ENCODE results near the gene PWWP2A.
"Not testable (repeated sequence)": the region's sequence is repeated elsewhere in the genome, so short reads cannot be mapped to it uniquely, and the experiment has no call there.

The PWWP2A gene

DNA sequence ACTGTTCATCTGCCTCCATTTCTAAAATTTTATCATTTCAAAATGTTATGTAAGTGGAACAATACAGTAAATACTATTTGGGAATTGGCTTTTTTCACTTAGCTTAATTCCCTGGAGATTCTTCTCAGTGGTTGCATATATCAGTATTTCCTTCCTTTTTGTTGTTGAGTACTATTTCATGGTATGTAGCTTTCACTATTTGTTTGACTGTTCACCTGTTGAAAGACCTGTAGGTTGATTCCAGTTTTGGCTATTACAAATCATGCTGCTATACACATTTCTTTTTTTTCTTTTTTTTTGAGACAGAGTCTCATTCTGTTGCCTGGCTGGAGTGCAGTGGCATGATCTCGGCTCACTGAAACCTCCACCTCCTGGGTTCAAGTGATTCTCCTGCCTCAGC is 33.0 kb upstream of the PWWP2A start:
- Histone ChIP-seq H3K27ac (no peak overlapping the region), H3K4me3 (no peak overlapping the region)
- no peak for DNase-seq (ENCODE audit: low spot score)
- no peak for TF ChIP-seq CTCF (IDR thresholded peaks at IDR 0.05)

DNA sequence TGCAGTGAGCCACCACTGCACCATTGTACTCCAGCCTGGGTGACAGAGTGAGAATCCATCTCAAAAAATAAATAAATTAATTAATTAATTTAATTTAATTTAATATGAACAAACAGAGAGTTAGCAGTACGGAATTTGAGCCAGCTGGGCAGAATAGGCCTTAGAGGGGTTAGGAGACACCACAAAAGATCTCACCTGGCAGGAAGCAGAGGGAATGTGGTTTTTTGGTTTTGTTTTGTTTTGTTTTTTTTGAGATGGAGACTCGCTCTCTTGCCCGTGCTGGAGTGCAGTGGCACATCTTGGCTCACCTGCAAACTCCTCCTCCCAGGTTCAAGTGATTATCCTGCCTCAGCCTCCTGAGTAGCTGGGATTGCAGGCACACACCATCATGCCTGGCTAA is 31.8 kb upstream of the PWWP2A start:
- no peak for DNase-seq (ENCODE audit: low spot score)
- H3K27ac ChIP-seq, result no peak overlapping the region
- TF ChIP-seq CTCF (IDR thresholded peaks at IDR 0.05), result no peak
- H3K4me3 ChIP-seq, result no peak overlapping the region

DNA sequence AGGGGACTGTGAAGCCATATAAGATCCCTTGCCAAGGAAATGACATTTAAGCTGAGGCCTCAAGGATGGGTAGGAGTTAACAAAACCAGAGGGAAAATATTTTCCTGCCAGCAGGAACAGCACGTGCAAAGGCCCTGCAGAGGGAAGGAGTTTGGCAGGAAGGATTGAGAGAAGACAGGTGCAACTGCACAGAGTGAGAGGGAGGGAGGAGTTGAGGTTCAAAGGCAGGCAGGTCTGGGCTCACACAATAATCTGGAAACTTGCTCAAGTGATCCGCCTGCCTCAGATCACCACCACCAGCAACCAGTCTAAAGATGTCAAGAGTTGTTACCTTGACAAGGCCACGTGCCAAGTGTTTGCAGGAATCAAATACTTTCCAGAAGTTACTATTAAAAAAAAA is 31.1 kb upstream of the PWWP2A start:
- no peak for TF ChIP-seq CTCF (IDR thresholded peaks at IDR 0.05)
- Histone ChIP-seq H3K4me3 (no peak overlapping the region), H3K27ac (no peak overlapping the region)
- no peak for DNase-seq (ENCODE audit: low spot score)

- DNase-seq (ENCODE audit: low spot score); H3K27ac ChIP-seq; H3K4me3 ChIP-seq: not testable (repeated sequence)
Observed at GRCh38 chr5:160144436-160144835, 25.2 kb upstream of the PWWP2A start.

DNA sequence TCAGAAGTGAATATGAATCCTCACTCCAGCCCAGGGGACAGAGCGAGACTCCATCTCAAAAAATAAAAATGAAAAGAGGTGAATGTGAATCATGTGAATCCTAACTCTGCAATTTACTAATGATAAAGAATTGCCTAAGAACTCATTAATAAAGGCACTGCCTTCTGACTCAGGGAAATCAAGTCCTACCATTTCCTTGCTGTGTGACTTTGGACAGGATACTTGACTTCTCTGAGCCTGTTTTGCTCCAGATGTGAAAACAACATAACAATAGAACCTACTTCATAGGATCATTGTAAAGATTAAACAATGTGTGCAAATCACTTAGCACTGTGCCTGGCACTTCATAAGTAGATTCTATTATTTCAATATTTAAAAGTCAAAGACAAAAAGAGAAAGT is 15.1 kb upstream of the PWWP2A start:
- H3K4me3 ChIP-seq, result no peak overlapping the region
- H3K27ac ChIP-seq, result peak overlapping the region in 1 of 2 donors; percentile 87
- no peak for TF ChIP-seq CTCF (IDR thresholded peaks at IDR 0.05)
- DNase-seq (ENCODE audit: low spot score), result no peak

- DNase-seq (ENCODE audit: low spot score), result no peak
- H3K4me3 ChIP-seq, result peak overlapping the region; percentile 56
- peak overlapping the region in 1 of 2 donors; percentile 87 for H3K27ac ChIP-seq
- TF ChIP-seq CTCF (IDR thresholded peaks at IDR 0.05), result no peak
Observed at GRCh38 chr5:160133918-160134304, 14.7 kb upstream of the PWWP2A start.

GRCh38 chr5:160133071-160133917 is 14.0 kb upstream of the PWWP2A start:
- peak overlapping the region; percentile 22 to 87 for H3K27ac ChIP-seq
- DNase-seq (ENCODE audit: low spot score), result peak; percentile 75
- peak overlapping the region; percentile 56 for H3K4me3 ChIP-seq
- TF ChIP-seq CTCF (IDR thresholded peaks at IDR 0.05), result no peak
